ENCODE data around the gene SCAPER. TPM values are rescaled to one million over a fixed set of nuclear protein-coding genes. Genes with fewer than 3 reads are reported as not detected.

SCAPER gene
- total and polyA plus RNA-seq, 2 of the 4 experiments (the other 2 are of a cell fraction), result 2.9 to 9.7 TPM

DNA sequence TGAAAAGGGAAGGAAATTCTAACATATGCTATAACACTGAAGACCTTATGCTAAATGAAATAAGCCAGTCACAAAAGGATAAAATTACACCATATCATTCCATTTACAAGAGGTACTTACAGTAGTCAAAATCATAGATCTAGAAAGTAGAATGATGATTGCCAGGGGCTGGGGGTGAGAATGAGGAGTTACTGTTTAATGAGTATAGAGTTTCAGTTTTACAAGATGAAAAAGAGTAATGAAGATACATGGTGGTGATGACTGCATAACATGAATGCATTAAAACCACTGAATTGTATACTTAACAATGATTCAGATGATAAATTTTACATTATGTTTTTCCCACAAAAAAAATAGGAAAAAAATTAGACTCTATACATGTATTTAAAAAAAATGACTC is 152.6 kb downstream of the SCAPER start:
- no peaks in the 10 kb centered on the region for H3K27me3 ChIP-seq (ENCODE audit: control insufficient read depth, insufficient read depth, low read length)
- no peak overlapping the region for H2AK9ac ChIP-seq (replicated peaks; ENCODE audit: low read depth, low read length, poor library complexity)
- no TSS peak for BruUV-seq (replicated peaks)

More for the DNA sequence above, 152.6 kb downstream of the SCAPER start:
- Histone ChIP-seq H3K9me1 (ENCODE audit: insufficient read depth, low read length) (no peaks in the 10 kb centered on the region), H3K4me3 (ENCODE audit: insufficient read depth, low read depth, low read length) (no peak overlapping the region), H3K56ac (ENCODE audit: extremely low read depth, insufficient read depth, low read length) (no peak overlapping the region), H2AK5ac (ENCODE audit: low read depth, low read length) (no peak overlapping the region), H2AFZ (replicated peaks; ENCODE audit: low read length, poor library complexity) (no peak overlapping the region), H2BK5ac (ENCODE audit: low read depth, low read length, poor library complexity, severe bottlenecking) (no peak overlapping the region), H3K4me2 (ENCODE audit: low read depth, low read length) (no peak overlapping the region), H4K91ac (ENCODE audit: insufficient read depth, low read depth, low read length) (no peak overlapping the region), H2BK15ac (ENCODE audit: low read depth, low read length) (no peak overlapping the region), H3K79me1 (ENCODE audit: low read depth in 1 of 2, low read length in 2 of 2) (no peaks in the 10 kb centered on the region), H3K14ac (replicated peaks; ENCODE audit: low read depth, low read length) (no peak overlapping the region), H4K8ac (ENCODE audit: low read depth in 2 of 2, low read length in 2 of 2) (no peak overlapping the region), H3K23ac (ENCODE audit: low read depth, low read length) (no peak overlapping the region), H4K5ac (ENCODE audit: low read depth, low read length) (no peak overlapping the region), H3K36me3 (ENCODE audit: control insufficient read depth, insufficient read depth, low read length) (0 out of 2 replicates have a peak, but pooled peaks cover 1% of the 10 kb centered on the region), H3K4ac (ENCODE audit: low read depth, low read length) (no peak overlapping the region), H3K27ac (ENCODE audit: insufficient read depth, low read length) (no peak overlapping the region), H2BK20ac (ENCODE audit: low read depth, low read length) (no peak overlapping the region), H3K9me3 (ENCODE audit: control insufficient read depth, insufficient read depth, low read length) (no peaks in the 10 kb centered on the region), H4K20me1 (ENCODE audit: insufficient read depth, low read length) (no peaks in the 10 kb centered on the region), H3K4me1 (ENCODE audit: control insufficient read depth, insufficient read depth, low read length) (no peaks in the 10 kb centered on the region), H3K18ac (ENCODE audit: low read depth, low read length) (no peak overlapping the region), H2BK120ac (ENCODE audit: low read depth, low read length) (no peak overlapping the region), H3K9ac (ENCODE audit: low read depth, low read length) (no peak overlapping the region)
- ATAC-seq (ENCODE audit: low read depth) (no peak), DNase-seq (no peak)
- in situ Hi-C loops (cut with MboI; ENCODE audit: low sequenced_read_pairs), result no loop called here
- ChIA-PET POLR2A (ENCODE audit: unreplicated experiment) (no interaction called here), CTCF (no interaction called here)
- intact Hi-C loops (cut with micrococcal nuclease), result no loop called here
- TF ChIP-seq BHLHE40 (IDR thresholded peaks at IDR 0.05; ENCODE audit: low read depth, low read length), result no peak
- TF ChIP-seq RCOR1 (IDR thresholded peaks at IDR 0.05; ENCODE audit: insufficient replicate concordance, low read length), result no peak
- TF ChIP-seq RFX5 (IDR thresholded peaks at IDR 0.05; ENCODE audit: low read depth, low read length), result no peak
- dilution Hi-C loops (cut with HindIII; ENCODE audit: low sequenced_read_pairs, unreplicated experiment), result no loop called here
